HS-27A (cell line): ENCODE results near the gene REC8.
"Not testable (repeated sequence)": the region's sequence is repeated elsewhere in the genome, so short reads cannot be mapped to it uniquely, and the experiment has no call there.

Source experiments
- DNase-seq: peaks from one replicate; pipeline ENCODE4 v3.0.0-alpha.2; 2012; ENCODE audit warnings: low read depth, missing footprints

REC8 gene

DNA sequence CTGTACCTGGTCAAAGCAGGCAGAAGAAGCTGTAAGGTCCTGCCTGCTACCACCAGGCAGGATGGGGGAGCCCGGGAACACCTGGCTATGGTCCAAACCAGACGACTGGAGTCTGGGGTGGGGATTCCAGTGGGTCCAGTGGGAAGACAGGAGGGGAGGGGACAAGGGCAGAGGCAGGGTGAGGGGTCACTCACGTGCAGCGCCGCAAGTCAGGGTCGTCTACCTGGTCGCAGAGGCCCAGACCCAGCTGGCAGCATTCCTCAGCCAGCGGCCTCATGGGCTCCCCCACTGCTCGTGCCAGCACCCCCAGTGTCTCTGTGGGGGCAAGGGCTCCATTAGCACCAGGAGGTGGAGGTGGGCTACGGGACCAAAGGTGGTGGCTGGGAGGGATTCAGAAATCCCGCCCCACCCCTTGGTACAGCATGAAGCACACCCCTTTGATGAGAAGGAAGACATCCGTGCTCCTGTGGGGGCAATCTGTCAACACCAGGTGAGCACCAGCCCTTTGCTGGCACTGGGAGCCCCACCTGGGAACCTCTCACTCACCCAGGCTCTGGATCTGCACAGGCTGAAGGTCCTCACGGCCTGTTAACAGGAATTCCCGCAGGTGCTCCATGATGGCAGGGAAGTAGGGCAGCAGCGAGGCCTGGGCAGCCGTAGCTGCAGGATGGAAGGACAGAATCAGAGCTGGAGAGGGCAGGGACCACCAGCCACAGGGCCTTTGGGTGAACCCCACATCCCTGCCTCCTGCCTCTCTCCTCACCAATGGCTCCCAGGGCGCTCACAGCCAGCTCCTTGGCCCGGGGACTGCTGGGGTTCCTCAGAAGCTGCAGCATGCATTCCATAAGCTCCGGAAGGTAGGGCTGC, 12.5 kb downstream of the REC8 start:
- no peak for DNase-seq

DNA sequence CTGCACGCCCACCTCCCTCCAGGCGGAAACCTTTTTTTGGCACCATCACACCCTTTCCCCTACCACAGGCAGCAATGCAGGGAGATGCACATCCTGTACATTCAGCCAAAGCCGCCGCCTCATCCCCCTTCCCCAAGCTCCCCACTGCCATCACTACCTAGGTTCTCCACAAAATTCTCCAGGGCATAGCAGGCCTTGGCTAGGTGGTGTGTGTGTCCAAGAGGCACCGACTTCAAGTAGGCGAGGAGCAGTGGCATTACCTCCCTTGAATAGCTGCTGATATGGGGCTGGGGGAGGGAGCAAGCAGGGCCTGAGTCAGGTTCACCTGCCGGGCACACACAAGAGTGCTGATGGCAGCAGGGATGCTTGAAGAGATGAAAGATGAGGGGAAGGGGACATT, 13.1 kb downstream of the REC8 start:
- DNase-seq = no peak

DNA sequence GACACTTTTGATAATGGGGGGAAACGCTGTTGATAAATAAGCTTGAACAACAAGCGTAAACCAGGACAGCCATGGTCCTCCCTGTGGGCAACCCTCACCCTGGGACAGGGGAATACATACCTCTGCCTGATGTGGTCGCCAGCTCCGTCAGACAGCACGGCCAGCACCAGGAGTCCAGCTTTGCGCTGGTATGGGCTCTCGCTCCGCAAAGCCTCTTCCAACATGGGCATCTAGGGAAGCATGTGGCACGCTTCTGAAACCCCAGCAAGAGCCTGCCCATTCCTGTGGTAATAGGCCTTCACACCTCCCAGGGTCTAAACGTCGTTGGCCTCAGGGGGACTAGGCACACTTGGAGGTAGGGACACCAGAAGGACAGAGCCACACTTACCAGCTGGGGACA, 13.9 kb downstream of the REC8 start:
- no peak for DNase-seq

DNA sequence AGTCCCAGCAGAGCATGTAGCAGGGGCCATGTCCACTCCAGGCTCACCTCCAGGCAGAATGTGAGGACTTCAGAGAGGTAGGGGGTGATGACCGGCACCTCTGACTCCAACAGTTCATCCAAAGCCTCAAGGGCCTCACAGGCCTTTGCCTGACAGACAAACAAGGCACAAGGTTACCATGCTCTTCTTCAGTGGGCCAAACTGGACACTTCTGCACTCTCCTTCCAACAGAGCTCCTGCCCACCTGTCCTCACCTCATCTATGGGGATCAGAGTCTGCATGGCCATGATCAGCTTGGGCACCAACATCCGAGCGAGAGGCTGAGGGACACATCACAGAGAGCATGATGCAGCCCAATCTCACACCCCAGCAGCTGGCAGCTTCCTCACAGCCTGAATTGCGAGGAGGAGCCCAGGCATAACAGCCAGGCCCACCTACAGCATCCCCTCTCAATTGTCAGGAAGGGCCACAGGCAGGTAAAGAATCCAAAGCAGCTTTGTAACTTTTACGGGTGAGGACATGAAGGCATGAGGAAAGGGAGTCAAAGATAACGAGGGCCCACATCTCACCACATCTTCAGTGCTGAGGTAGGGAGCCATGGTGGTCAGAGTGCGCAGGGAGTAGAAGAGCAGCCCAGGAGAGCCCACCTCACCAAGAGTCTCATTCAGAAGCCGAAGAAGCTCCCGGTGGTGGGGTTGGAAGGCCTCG, 15.1 kb downstream of the REC8 start:
- DNase-seq = no peak

DNA sequence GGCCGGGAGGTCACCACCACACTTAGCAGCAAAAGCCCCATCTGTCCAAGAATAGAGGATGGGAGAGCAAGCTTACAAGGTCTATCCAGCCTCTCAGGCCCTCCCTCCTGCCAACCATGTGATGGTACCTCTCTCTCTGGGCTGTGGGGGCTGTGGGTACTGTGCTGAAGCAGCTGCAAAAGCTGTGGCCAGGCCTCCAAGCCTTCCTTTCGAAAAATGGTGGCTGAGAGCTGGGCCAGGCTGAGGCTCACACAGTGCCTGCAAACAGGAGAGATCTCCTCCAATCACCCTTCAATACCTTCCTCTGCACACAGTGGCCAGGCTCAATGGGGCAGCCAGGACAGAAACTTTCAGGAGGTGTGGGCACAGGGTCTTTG, 15.6 kb downstream of the REC8 start:
- no peak for DNase-seq

DNA sequence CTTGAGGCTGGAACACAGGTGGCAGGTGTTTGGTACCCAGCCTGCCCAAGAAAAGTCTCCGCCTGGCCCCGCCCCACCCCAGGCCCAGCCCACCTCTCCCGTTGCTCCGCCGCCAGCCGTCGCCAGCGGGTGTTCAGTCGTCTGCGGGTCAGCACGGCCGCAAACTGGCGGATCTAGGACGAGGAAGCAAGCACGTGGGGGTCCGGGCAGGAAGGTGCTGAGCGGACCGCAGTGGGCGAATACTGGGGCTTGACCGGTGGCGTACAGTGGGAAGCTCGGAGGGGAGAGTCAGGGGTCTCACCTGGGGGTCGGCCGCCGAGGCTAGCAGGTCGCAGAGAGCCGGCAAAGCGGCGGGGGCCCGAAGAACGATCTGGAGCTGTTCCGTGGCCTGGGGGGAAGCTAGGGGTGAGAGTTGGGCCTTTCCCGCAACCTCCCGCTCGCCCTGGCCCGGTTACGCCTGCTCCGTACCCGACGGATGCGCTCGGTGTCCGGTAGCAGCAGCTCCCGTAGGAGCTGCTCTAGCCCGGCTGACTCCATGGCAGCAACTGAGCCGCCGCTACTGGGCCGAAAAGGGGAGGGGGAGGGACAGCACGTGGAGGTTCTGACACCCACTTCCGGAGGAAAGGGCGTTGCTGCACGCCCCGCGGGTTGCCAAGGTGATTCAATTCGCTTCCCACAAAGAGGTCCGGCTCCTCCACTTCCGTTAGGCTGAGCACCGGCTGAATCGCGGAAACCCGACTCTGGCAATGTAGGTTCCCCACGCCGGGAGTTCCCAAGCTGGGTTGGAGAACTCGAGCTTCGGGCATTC, 16.6 kb downstream of the REC8 start, which contains the start of gene IPO4:
Gene IPO4 (minus strand): TSS at position 566 of the 808 bp plus-strand sequence. CDS start 29 bp downstream, at position 537.
- peak; percentile 95 for DNase-seq

DNA sequence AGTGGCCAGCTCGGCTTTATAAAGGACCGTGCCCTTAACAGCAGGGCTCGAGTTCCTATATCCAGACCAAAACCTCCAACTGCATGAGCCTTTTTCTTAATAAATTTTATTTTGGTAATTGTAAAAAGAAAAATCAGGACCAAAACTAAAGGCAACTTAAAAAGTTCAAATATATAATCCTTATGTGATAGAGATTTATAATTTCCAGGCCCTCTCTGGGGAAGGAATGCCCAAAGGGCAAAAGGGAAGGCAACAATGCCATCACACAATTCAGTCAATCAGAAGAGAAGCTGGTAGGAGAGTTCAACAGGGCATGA, 17.1 kb downstream of the REC8 start:
- DNase-seq = no peak

DNA sequence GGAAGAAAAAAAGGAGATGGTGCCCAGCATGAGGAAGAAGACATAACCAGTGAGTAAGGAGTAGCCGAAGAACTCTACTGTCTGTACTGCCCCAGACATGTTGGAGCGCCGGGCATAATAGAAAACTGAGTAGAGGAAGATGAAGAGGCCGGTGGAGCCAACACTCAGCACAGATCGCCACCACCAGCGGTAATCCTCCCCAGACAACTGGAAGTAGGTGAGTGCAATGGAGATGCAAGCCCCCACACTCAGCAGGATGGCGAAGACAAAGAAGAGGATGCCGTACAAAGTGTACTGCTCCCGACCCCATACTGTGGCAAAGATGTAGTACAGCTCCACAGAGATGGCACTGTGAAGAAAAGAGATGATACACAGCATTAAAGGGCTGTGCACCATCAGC, 17.6 kb downstream of the REC8 start:
- DNase-seq = no peak

DNA sequence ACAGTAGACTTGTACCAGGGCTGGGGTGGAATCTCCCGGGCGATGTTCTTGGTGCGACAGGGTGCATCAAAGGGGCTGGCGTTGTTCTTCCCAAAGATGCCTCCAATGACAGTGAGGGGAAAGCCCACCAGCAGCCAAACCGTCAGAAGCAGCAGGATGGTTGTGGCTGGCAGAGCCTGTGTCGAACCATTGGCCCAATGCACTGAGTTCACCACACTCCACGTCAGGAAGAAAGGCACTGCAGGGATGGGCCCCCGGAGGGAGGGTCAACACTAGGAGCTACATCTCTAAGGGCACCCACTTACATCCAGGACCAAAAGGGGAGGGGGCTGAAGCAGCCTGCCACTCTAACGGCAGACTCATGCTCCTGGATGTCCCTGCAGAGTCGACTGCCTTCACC, 18.5 kb downstream of the REC8 start:
- DNase-seq = no peak

DNA sequence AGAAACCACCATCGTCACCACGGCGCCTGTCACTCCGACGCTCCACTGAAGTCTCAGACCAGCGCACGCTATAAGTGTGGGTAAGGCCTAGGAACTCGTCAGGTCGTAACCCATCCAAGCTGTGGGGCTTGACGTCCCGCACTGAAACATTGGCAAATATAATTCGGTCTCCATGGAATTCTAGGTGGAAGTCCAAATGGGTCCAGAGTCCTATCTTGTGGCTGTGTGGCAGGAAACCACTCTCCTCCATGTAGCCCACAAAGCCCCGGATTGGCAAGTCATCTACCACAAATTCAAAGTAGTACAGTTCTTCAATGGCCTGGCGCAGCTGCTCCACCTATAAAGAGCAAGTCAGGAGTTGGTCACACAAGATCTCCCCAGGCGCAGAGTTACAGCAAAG, 21.1 kb downstream of the REC8 start:
- DNase-seq = no peak

DNA sequence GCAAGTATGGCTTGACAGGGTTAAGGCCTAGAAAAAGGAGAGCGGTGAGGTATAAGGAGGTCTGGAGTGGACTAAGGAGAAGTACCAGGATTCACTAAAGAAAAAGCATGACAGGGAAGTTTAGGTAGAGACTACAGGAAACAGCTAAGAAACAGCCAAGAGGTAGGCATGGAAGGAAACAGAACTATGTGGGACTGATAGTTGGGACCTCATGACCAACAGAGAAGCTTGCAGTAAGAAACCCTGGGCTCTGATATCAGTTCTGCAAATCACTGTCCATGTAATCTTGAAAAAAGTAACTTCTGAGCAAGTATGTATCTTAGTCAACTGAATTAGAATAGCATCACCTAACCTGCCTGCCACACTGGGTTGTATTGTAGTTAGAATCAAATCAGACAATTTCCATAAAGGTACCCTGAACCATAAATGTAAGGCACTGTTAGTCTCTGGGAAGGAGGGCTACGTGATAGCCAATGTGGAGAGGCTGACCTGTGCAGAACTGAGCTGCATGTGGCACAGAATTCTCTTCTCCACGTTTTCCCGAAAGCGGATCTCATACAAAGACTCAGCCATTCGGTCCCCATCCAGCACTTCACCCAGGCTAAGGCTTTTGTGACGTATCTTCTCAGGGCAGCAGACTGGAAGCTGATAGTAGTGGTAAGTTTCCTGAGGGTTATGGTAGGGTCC, 22.4 kb downstream of the REC8 start:
- no peak for DNase-seq

DNA sequence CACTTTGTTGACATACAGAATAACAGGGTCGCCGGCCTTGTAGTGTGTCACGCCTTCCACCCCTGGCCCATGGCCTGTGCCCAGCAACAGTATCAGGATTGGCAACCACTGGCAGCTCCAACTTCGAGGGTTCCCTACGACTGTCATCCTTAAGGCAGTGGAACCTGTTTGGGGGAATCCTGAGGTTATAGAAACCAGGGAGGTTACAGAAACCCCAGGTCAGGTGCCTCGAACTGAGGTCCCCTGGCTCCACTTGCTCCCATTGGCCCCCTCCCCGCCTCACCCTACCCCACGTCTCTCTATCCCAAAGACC, 22.9 kb downstream of the REC8 start:
- DNase-seq = no peak

DNA sequence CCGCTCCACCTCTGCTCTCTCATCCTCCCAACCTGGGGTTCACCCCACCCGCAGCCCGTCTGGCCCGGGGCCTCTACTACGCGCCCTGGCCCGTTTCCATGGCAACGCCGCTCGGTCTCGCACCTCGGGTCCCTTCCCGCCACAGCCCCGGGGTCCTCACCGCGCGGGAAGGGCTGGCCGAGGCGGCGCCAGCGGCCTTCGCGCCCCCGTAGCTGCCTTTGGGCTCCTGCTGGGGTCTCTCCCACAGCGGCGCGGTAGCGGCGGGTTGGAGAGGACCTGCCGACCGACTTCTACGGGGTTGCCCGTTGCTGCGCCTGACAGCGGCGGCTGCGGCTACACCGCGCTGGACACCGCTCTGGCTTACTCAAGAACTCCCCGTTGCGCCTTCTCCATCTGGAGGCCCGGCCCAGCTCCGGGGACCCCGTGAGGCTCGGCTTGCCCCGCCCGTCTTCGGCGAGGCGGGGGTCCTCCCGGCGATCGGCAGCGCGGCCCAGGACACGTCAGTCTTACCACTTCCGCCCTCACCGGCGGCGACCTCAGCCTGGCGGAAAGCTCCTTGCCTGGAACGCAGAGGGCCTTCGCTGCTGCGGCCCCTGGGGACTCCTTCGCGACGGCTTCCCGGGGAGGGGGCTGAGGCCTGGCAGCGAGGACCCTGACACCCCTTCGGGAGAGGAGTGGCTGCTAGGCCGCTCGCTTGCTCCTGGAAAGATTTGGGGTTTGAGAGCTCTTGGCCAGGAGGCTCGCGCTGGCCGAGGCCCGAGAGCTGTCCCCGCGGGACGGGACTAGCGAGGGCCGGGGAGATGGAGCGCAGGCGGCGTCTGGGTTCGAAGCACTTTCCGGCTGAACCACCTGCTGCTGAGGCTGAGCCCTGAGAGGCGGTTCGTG, 23.5 kb downstream of the REC8 start, which contains the start of gene TM9SF1:
Gene TM9SF1 (minus strand): TSS at position 256 of the 885 bp plus-strand sequence. CDS start 422 bp downstream, outside the sequence.
- peak; percentile 73 for DNase-seq

DNA sequence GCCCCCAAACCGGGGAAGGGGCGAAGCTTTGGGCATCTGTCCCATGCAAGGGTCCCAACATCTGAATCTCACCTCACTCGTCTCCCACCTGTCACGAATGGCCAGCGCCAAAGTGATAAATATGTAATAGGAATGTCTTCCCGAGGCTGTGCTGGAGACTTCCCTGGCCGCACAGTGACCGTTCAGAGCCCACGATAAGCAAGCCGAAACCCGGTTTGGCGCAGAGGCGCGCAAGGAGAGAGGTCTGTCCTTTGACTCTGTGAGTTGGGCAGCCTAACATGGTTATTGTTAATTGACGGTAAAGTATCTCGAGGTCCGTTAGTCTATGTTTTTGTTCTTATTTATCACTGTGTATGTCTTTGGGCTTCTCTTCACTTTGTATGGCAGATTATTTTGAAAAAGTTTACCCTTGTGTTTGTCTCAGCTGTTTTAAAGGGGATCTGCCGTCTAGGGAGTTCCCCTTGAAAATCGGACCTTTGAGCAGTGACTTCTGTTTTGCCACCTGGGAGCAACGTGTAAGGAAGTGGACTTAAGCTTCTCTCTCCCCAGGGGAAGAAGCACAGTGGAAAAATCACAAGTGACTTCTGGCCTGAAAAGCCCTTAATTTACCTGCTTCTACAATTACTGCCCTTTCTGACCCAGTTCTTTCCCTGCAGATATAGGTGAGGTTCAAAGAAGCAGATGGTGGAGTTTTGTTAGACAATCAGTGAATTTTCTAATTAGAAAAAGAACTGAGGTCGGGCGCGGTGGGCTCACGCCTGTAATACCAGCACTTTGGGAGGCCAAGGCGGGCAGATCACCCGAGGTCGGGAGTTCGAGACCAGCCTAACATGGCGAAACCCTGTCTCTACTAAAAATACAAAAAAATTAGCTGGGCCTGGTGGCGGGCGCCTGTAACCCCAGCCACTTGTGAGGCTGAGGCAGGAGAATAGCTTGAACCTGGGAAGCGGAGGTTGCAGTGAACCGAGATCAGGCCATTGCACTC, 24.5 kb downstream of the REC8 start:
- peak; percentile 9 for DNase-seq

DNA sequence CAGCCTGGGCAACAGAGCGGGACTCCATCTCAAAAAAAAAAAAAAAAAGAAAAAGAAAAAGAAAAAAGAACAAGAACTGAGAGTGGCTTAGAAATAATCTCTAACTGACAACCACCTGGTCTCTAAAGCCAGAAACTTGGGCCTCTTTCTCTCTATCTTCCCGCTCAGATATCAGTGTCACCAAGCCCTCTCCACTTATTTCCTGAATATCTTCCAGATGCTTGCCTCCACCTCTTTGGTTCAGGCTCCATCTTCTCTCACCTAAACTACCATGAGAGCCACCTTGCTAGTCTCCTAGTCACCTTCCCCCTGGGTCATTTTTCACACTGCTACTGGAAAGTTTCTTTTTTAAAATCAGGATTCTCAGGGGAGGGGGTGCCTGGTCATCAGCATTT, 25.2 kb downstream of the REC8 start:
- no peak for DNase-seq

DNA sequence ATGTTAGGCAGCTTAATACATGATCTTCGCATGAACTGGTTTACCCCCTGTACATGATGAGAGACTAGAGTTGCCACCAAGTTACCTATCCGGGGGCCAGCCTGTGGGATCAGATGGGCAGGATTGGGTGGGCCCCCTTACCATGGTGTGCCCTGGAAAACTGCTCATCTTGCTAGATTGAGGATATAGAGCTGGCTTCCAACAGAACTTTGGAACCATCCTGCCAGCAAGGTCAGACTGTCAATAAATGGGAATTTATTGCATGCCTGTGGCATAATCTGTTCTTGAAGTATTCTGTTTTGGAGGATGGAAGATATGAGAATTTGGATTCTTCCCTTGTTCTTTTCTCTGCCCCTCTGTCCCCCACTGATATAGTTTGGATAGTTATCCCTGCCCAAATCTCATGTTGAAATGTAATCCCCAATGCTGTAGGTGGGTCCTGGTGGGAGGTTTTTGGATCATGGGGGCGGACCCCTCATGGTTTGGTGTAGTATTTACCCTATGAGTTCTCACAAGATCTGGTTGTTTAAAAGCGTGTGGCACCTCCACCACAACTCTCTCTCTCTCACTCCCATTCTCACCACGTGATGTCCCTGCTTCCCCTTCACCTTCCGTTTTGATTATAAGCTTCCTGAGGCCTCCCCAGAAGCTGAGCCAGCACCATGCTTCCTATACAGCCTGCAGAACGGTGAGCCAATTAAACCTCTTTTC, 27.1 kb downstream of the REC8 start:
- no peak for DNase-seq

DNA sequence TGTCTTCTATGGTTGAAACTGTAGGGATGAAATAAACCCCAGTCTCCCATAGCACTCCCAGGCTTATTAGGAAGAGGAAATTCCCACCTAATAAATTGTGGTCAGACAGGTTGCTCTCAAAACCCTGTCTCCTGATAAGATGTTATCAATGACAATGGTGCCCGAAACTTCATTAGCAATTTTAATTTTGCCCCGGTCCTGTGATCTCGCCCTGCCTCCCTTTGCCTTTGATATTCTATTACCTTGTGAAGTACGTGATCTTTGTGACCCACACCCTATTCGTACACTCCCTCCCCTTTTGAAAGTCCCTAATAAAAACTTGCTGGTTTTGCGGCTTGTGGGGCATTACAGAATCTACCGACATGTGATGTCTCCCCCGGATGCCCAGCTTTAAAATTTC, 30.7 kb downstream of the REC8 start:
- DNase-seq = not testable (repeated sequence)

DNA sequence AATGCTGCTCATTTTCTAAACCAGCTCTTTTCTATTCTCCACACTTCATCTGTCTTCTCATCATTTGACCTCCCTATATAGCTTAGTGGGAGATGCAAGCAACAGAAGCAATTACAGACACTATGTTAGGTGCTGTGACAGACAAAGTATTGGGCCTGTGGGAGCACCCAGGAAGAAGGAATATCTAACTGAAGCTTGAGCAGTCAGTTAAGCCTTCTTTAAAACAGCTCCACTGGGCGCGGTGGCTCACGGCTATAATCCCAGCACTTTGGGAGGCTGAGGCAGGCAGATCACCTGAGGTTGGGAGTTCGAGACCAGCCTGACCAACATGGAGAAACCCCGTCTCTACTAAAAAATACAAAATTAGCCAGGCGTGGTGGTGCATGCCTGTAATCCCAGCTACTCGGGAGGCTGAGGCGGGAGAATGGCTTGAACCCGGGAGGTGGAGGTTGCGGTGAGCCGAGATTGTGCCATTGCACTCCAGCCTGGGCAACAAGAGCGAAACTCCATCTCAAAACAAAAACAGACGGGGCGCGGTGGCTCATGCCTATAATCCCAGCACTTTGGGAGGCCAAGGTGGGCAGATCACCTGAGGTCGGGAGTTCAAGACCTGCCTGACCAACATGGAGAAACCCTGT, 31.5 kb downstream of the REC8 start:
- DNase-seq = not testable (repeated sequence)
